DMS53 treated with DMSO at 0.1 percent for 48 hours (cell line): ENCODE measurements around the gene YAP1.
"Not testable (repeated sequence)": the region's sequence is repeated elsewhere in the genome, so short reads cannot be mapped to it uniquely, and the experiment has no call there.

ENCODE experiments used
- DNase-seq: peaks from one replicate; lab custom pipeline; 2025; ENCODE audit not compliant: unreplicated experiment; lab: John Stamatoyannopoulos, UW

YAP1 gene

DNA sequence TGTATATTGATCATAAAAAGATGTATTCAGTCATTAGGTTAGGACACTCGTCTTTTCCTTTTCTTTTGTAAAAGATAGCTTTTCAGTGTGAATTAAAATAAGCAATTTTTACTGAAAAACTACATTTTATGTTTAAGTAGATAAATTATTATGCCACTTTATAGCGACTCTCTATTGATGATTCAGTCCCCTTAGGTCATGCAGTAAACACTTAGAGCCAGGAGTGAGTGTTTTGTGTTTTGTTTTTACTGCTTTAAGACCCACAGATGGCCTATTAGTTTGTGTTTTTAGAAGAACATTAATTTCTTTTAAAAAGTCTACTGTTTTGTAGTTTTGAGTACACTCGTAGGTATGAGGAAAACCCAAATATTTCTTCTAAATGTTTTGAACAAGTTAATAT lies 86.6 kb downstream of the YAP1 start:
- DNase-seq = no peak

DNA sequence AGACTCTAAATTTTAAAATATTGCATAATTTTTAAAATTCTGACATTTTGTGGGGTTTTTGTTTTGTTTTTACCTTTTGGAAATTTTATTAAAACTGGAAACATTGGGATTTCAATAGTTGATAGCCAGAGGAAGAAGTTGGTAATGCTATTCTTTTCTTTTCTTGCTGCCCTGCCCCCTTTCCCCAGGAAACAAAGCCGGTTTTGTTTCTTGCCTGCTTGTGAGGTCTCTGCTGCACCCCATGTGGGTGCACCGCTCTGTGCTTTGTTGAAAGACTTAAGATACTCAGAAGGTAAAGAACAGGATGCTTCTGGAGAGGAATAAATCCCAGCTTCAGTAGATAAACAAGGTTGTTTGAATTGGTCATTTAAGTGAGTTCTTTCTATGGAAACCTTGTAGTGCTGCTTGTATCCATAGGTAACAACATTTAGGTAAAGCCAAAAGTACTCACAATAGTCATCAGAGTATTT lies 87.5 kb downstream of the YAP1 start:
- no peak for DNase-seq

DNA sequence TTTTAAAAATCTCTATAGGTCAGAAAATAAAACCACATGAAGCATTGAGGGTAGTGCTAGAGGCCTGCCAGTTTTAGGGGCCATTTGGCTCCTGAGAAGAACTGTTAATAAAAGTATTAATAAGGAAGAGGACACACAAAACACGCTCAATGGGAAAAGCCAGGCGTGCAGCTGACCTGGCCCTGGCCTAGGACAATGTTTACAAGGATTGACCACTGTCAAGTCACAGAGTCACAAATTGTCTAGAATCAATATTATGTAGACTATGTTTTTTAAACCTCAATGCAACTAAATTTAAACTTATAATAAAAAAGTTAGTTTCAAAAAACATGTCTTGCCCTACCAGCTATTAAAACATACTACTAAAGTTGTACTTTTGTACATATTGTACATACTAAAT lies 89.4 kb downstream of the YAP1 start:
- DNase-seq = no peak

DNA sequence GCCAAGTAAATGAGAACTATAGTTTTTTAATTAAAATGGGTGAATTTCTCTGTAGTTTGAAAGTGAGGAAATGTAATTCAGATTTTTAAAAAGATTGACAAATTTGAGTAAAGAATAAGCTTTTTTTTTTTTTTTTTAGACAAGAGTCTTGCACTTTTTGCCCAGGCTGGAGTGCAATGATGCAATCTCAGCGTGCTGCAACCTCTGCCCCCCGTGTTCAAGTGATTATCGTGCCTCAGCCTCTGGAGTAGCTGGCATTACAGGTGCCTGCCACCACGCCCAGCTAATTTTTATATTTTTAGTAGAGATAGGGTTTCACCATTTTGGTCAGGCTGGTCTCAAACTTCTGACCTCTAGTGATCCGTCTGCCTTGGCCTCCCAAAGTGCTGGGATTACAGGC lies 90.1 kb downstream of the YAP1 start:
- not testable (repeated sequence) for DNase-seq

DNA sequence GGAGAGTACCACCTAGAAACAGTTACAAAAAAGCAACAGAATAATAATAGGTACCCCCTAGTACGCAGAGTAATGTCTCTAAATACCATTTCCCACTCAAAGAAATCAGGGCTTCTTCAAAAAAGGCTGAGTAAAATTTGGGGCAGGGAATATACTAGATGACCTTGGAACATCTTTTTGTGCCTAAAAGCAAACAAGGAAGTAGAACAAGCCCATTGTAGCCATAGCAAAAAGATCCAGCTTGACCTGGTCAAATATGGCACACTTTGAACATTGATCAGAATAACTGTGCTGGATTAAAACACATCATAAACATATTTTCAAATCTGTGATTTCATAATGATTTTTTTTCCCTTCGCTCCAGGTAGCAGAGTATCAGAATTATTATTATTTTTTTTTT lies 91.5 kb downstream of the YAP1 start:
- no peak for DNase-seq

DNA sequence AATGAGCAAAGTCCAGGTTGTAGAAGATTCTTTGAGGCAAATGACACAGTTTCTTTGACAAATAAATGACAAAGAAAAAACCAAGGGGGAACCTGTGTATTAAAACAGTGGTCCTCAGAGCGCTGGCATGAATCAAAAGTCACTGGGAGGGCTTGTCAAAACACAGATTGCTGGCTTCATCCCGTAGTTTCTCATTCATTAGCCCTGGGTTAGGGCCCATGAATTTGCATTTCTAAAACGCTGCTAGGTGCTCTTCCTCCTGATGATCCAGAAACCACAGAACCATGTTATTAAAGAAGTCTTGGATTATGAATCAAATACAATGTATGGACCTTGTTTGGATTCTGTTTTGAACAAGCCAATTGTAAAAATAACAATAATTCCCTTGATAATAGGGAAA lies 92.7 kb downstream of the YAP1 start:
- no peak for DNase-seq

DNA sequence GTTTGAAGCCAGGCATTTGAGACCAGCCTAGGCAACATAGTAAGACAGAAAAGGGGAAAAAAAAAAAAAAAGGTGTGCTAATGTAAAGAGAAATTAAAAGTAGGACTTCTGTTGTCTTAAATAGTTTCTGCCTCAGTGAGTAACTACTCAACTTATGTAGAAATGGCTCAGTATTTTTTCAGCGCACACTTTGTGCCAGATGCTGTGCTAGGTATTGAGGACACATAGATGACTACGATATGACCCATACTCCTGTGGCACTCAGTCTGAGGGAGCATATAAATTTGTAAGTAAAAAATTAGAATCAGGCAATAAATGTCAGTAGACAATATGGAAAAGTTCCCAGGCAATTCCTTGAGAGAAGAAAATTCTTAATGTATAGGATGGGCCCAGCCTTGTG lies 93.9 kb downstream of the YAP1 start:
- DNase-seq = no peak

DNA sequence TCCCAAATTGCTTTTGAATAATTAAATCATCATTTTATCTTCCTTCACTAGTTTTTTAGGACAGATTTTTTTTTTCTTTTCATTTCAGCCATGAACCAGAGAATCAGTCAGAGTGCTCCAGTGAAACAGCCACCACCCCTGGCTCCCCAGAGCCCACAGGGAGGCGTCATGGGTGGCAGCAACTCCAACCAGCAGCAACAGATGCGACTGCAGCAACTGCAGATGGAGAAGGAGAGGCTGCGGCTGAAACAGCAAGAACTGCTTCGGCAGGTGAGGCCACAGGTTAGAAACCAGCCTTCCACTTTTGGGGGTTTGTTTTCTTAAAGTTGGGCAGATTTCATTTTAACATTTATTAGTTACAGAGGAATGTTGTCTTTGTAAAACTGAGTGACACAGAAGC lies 95.6 kb downstream of the YAP1 start:
- DNase-seq = no peak

DNA sequence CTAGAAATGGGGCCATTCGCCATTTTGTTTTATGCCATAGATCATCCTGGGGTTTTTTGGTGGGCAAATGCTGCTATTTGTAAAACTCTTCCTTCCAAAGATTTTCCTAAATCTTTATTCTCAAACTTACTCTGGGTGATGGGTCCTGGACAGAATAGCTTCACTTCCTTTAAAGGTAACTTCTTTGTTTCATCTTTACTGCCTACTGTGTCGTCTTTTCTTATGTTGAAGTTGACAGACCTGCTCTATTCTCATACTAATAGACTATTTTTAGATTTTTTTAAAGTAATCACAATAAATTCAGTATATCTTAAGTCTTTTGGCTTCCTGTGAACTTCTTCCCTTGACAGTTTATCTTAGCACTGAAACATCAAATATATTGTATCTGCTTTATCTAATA lies 98.6 kb downstream of the YAP1 start:
- DNase-seq = no peak

DNA sequence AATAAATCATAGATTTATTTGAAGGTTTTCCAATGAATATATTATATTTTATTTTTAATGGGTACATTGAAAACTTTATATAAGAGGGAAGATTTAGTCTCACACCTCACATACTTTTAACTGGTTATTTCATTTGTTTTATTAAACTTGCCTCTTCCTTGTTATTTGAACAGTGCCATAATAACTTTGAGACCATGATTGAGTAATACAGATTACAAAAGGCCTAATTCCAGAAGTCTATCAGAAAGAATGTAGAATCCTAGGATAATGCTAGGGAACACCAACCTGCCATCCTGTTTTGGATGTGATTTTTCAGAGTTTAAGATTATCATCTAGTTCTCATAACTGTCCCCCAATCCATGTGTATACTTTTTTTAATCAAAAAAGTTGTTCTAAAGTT lies 104.4 kb downstream of the YAP1 start:
- DNase-seq = no peak

DNA sequence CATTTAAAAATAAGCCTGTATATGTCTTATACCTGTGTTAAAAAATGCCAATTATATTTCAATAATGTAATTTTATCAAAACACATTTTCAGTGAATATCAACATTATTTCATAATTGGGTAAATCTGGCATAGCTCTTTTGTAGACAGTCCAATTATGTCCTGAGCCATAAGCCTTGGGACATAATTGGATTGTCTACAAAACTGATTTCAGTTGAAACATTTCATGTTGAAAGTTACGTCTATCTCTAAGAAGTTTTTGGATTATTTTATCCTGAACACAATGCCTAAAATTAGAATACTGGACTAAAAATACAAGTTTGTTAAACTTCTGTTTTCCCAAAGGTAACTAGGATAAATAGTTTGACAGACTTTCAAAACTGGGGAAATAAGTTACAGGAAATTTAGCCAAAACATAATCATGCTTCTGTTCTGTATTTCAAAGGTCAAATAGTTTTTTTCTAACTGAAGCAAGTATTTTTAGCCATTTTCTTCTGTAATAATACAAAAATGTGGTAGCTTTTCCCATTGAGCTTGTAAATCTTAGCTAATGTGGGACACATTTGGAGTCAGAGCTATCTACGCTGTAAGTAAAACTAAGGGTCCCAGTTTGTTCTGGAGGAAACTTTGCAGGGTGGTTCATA lies 106.3 kb downstream of the YAP1 start:
- no peak for DNase-seq

DNA sequence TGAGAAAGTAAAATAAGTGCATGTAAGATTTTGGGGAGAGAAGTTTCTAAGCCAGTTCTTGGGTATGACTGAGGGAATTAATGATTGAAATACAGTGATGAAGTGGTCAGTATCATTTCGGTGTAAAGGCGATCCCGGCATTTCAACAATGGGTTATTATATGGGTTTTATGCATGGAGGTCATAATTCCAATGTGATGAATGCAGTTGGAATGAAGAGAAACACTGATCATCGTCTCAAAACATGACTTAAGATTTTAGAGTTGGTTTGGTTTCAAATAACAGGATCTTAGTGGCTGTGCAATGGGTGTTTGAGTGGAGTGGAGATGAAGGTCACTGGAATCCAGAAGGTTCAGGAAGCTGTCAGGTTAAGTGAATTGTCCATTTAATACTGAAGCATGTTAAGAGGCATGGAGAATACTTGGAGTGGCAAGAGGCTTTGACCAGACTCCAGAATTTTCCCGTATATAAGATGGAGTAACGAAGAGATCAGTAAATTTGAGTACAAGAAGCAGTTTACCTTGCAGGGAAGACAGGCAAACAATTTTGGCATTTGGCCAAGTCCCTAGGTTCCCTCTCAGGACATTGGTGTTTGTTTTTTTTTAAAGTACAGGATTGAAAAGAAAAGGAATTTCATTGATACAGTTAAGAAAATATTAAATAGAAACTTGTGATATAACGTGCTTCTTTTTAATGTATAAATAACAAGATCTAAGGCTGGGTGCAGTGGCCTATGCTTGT lies 110.7 kb downstream of the YAP1 start:
- no peak for DNase-seq

DNA sequence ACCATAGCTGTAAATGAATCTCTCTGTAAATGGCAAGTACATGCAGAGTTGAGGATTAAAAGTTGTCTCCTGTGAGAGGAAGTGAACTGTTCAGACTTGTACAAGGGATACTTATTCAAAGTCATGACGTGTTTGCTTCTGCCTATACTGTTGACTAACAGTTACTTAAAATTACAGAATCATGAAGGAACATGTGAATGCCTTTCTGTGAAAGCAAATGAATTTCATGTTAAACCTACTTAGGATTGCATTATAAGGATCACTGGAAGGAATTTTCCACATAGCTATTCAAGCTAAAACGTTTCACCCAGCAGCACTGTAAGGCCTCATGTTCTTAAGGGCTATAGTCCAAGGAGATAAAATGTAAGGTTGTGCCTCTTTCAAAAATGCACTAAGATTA lies 113.6 kb downstream of the YAP1 start:
- no peak for DNase-seq

DNA sequence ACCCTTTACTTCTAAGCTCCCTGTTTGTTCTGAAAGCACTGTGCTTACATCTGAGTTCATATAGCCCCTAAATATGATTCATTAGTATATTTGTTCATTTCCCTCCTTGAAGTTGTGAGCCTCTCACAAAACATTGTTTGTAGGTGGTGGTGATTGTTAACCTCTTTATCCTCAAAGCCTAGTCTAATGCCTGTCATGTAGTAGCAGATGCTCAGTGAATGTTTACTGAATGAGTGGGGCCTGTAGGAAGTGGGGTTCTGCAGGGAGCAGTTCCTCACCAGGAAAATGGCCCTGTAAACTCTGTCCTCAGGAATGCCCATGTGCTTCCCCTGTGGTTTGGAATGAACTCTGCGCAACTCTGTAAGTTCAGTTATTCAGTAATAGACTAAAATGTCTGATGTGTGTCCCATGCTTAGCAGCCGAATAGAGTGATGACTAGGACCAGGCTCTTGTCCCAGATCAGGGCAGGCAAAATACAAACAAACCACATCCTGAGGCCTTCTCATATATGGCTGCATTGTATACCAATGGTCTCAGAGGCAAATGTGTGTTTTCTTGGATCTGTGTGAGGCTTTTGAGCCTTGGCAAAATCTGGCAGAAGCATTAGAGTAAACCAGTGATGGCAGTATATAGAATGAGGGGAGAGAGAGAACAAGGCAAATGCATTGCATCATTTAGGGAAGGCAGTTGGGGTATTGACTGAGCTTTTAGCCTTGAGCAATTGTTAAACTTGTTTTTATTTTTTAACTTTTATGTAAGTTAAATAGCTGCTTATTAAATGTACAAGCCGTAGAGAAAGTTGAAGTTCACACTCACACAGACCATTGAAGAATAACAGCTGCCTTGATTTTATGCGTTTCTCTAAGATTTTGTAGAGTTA lies 115.7 kb downstream of the YAP1 start:
- DNase-seq = no peak

DNA sequence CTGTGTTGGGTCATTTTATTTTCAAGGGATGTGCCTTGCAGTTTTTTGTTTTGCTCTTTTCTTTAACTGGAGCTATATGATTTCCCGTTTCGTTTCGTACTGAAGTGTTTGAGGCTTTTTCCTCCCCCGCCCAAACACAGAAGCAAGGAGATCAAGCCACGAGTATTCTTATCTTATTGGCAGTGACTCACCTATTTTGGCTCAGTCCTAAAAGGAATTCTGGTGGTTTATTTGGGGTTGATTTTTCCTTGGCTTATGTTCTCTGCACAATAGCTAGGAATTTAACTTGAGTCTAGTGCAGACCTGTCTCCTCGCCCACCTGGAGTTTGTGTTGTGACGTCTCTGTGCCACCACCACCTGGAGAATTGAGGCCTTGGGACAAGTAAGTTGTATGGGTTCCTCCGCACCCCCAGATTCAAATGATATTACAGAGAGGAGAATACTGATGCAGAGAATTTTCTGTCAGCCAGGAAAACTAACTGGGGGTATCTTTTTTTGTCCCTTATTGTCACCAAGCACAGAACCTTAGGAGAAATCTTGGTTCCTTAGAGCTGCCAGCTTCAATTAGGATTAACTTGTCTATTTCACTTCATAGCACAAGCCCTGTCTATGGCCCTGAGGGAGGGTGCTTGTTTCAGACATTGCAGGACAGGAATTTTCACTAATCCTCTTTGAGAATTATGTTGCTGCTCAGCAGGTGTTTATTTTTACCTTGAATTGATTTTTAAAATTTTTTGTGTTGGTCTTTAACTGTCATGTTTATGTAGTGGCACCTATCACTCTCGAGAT lies 116.6 kb downstream of the YAP1 start:
- DNase-seq = no peak

DNA sequence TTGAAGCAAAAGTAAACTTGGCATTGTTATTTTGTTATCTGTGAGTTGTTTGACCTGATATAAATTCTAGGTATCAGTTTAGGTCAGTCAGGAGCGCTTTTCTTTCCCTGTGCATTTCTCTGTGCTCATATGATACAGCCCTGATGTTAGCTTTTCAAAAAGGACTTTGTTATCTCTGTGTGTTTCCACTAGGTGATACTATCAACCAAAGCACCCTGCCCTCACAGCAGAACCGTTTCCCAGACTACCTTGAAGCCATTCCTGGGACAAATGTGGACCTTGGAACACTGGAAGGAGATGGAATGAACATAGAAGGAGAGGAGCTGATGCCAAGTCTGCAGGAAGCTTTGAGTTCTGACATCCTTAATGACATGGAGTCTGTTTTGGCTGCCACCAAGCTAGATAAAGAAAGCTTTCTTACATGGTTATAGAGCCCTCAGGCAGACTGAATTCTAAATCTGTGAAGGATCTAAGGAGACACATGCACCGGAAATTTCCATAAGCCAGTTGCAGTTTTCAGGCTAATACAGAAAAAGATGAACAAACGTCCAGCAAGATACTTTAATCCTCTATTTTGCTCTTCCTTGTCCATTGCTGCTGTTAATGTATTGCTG lies 119.4 kb downstream of the YAP1 start:
- no peak for DNase-seq

DNA sequence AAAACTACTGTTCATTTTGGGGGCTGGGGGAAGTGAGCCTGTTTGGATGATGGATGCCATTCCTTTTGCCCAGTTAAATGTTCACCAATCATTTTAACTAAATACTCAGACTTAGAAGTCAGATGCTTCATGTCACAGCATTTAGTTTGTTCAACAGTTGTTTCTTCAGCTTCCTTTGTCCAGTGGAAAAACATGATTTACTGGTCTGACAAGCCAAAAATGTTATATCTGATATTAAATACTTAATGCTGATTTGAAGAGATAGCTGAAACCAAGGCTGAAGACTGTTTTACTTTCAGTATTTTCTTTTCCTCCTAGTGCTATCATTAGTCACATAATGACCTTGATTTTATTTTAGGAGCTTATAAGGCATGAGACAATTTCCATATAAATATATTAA lies 119.9 kb downstream of the YAP1 start:
- DNase-seq = no peak

DNA sequence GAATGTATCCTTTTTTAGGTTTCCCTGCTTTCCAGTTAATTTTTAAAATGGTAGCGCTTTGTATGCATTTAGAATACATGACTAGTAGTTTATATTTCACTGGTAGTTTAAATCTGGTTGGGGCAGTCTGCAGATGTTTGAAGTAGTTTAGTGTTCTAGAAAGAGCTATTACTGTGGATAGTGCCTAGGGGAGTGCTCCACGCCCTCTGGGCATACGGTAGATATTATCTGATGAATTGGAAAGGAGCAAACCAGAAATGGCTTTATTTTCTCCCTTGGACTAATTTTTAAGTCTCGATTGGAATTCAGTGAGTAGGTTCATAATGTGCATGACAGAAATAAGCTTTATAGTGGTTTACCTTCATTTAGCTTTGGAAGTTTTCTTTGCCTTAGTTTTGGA lies 120.7 kb downstream of the YAP1 start:
- DNase-seq = no peak

DNA sequence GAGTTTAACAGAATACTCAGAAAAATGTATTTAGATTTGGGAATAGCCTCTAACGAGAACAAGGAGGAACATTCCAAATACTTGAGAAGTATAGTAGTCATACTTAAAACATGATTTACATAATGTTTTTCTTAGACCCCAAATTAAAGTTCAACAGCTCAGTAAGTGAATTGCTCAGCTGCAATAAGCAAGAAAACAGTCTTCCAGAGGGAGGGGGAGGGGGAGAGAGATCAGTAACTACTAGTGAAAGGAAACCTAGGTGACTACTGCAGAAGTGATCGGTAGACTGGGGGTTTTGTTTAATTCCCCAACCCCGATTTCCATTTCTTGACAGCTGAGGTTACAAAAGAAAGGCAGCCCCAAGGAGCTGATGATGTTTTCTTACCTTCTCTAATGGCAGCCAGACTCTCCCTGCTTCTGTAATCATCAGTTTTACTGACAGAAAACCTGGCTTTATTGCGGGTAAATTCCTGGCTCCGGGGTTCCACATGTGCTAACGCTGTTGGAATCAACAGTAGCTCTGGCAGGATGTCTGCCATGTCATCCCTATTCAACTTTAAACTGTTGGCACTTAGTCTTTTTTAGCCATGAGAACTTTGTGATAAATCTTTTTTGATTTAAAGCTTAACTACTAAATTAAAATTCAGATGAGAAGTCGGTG lies 124.7 kb downstream of the YAP1 start:
- no peak for DNase-seq

DNA sequence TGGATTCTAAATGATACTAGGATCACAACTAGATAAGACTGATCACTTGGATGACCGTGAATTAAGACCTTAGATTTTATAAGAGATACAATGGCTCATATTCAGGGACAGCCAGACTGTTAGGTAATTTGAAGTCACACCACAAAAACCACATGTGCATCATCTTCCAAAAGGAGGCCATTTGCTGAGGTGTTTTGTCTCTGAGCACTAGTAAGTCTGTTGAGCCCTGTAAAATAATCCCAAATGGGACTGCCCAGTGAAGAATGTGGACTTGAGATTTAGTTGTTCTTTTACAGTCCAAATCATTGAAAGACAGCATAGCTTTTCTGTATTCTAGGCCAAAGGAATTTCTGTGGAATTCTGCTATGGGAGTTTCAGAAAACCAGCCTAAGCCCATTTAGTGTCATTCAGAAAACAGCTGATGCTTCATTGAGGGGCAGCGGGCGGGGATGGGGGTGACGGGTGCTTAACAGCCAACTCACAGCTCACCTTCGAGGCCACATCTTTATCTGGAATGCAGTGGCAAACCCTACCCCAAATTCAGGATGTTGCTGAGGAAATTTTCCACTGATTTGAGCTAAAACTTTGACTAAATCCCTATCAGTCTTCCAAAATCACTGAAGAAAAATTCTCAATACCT lies 127.0 kb downstream of the YAP1 start:
- no peak for DNase-seq
